ENCODE measurements around the gene KDM2A. TPM values are rescaled to one million over a fixed set of nuclear protein-coding genes. Genes with fewer than 3 reads are reported as not detected.
"Not testable (repeated sequence)": the region's sequence is repeated elsewhere in the genome, so short reads cannot be mapped to it uniquely, and the experiment has no call there.

The KDM2A gene
- total RNA-seq, 1 donor from 2014 or later: 77.3 TPM

- no peak for DNase-seq (ENCODE audit: low spot score)
Measured at GRCh38 chr11:67233584-67234190, 114.6 kb downstream of the KDM2A start.

GRCh38 chr11:67234571-67234970, 115.5 kb downstream of the KDM2A start:
- not testable (repeated sequence) for DNase-seq (ENCODE audit: low spot score)

- DNase-seq (ENCODE audit: low spot score): no peak
Measured at GRCh38 chr11:67237574-67237973, 118.5 kb downstream of the KDM2A start.

- no peak for DNase-seq (ENCODE audit: low spot score)
Measured at GRCh38 chr11:67238894-67239782, 120.1 kb downstream of the KDM2A start.

- DNase-seq (ENCODE audit: low spot score): peak; percentile 96
Measured at GRCh38 chr11:67239783-67240575, 120.9 kb downstream of the KDM2A start.

- DNase-seq (ENCODE audit: low spot score): no peak
Measured at GRCh38 chr11:67240576-67241389, 121.7 kb downstream of the KDM2A start.

GRCh38 chr11:67242548-67242947, 123.5 kb downstream of the KDM2A start:
- no peak for DNase-seq (ENCODE audit: low spot score)

- DNase-seq (ENCODE audit: low spot score): no peak
Measured at GRCh38 chr11:67243051-67243450, 124.0 kb downstream of the KDM2A start.

- DNase-seq (ENCODE audit: low spot score): no peak
Measured at GRCh38 chr11:67245046-67245445, 126.0 kb downstream of the KDM2A start.

GRCh38 chr11:67247946-67248550, 129.0 kb downstream of the KDM2A start:
- DNase-seq (ENCODE audit: low spot score): no peak

GRCh38 chr11:67248653-67249052, 129.6 kb downstream of the KDM2A start:
- no peak for DNase-seq (ENCODE audit: low spot score)

- peak; percentile 87 for DNase-seq (ENCODE audit: low spot score)
Measured at GRCh38 chr11:67250059-67251043, 131.3 kb downstream of the KDM2A start.

- no peak for DNase-seq (ENCODE audit: low spot score)
Measured at GRCh38 chr11:67251841-67252240, 132.8 kb downstream of the KDM2A start.

- DNase-seq (ENCODE audit: low spot score): peak; percentile 79
Measured at GRCh38 chr11:67252831-67253239, 133.8 kb downstream of the KDM2A start.

GRCh38 chr11:67253872-67254624, 135.0 kb downstream of the KDM2A start:
- peak; percentile 81 for DNase-seq (ENCODE audit: low spot score)

- DNase-seq (ENCODE audit: low spot score): no peak
Measured at GRCh38 chr11:67254798-67255197, 135.7 kb downstream of the KDM2A start.

- no peak for DNase-seq (ENCODE audit: low spot score)
Measured at GRCh38 chr11:67255353-67255752, 136.3 kb downstream of the KDM2A start.

GRCh38 chr11:67255864-67256263, 136.8 kb downstream of the KDM2A start:
- peak; percentile 64 for DNase-seq (ENCODE audit: low spot score)

Measured in mesenteric fat pad (tissue), 1 donor.